HEK293 (cell line): Measurements from ENCODE around the gene IPCEF1.

Experiments
- CTCF ChIA-PET: fragments of 350-600 bp; formaldehyde crosslinking; extraction: SDS; loops from one replicate; lab custom pipeline; 2021; ENCODE audit warnings: antibody characterized with exemption; lab: Yijun Ruan, JAX
- POLR2A ChIA-PET: fragments of 300-600 bp; formaldehyde crosslinking; extraction: SDS; loops from one replicate; lab custom pipeline; 2020; ENCODE audit warnings: antibody characterized with exemption, inconsistent platforms; lab: Yijun Ruan, JAX
- H3K27ac ChIP-seq: fragments of 200-500 bp; sonication (Bioruptor generic); 2 replicates; pipeline ENCODE4 v1.5.1; 2014; ENCODE audit warnings: low read depth, low read length, control low read depth, inconsistent platforms; ENCODE audit errors: extremely low read depth
- H3K36me3 ChIP-seq, 2 experiments: fragments of 200-500 bp in 1 of 2; sonication (Bioruptor generic) in 1 of 2; 1 replicate in 1 of 2; 2 replicates in 1 of 2; pipeline ENCODE4 v1.5.1; 2014 to 2017; ENCODE audit warnings: inconsistent platforms in 2 of 2, low read length in 2 of 2; ENCODE audit not compliant: control insufficient read depth in 2 of 2, insufficient read depth in 1 of 2
- H3K4me1 ChIP-seq: fragments of 200-500 bp; sonication (Bioruptor generic); 2 replicates; pipeline ENCODE4 v1.5.1; 2014; ENCODE audit warnings: mild to moderate bottlenecking, low read length, inconsistent platforms; ENCODE audit not compliant: control insufficient read depth, insufficient read depth
- H3K4me3 ChIP-seq: 2 replicates; pipeline ENCODE4 v1.5.1; 2011; ENCODE audit warnings: low read depth, mild to moderate bottlenecking, control low read depth, low read length, moderate library complexity
- H3K9me3 ChIP-seq: fragments of 200-500 bp; sonication (Bioruptor generic); 2 replicates; pipeline ENCODE4 v1.5.1; 2014; ENCODE audit warnings: low read depth, low read length, inconsistent platforms; ENCODE audit not compliant: control insufficient read depth, insufficient read depth
- CTCF ChIP-seq: fragments of 450-650 bp; formaldehyde crosslinking; IDR thresholded peaks from 2 replicates; pipeline ENCODE4 v1.5.1; 2016; ENCODE audit warnings: missing biosample characterization, missing genetic modification characterization
- MYNN ChIP-seq: fragments of 450-650 bp; formaldehyde crosslinking; IDR thresholded peaks from 2 replicates; pipeline ENCODE4 v1.5.1; 2016; ENCODE audit warnings: missing biosample characterization, missing genetic modification characterization, borderline replicate concordance
- PRDM4 ChIP-seq: fragments of 450-650 bp; formaldehyde crosslinking; IDR thresholded peaks from 2 replicates; pipeline ENCODE4 v1.5.1; 2017; ENCODE audit warnings: missing biosample characterization, missing genetic modification characterization
- REPIN1 ChIP-seq: fragments of 450-650 bp; formaldehyde crosslinking; IDR thresholded peaks from 2 replicates; pipeline ENCODE4 v1.5.1; 2017; ENCODE audit warnings: missing biosample characterization, missing genetic modification characterization, low read depth
- WT1 ChIP-seq: fragments of 450-650 bp; formaldehyde crosslinking; IDR thresholded peaks from 2 replicates; pipeline ENCODE4 v1.5.1; 2016; ENCODE audit warnings: missing biosample characterization, missing genetic modification characterization
- ZBTB44 ChIP-seq: fragments of 450-650 bp; IDR thresholded peaks from 2 replicates; pipeline ENCODE4 v1.5.1; 2018; ENCODE audit warnings: missing biosample characterization, mild to moderate bottlenecking, missing genetic modification characterization
- ZNF155 ChIP-seq: fragments of 450-650 bp; formaldehyde crosslinking; IDR thresholded peaks from 2 replicates; pipeline ENCODE4 v1.5.1; 2016; ENCODE audit warnings: missing biosample characterization, missing genetic modification characterization
- ZNF239 ChIP-seq: fragments of 450-650 bp; formaldehyde crosslinking; IDR thresholded peaks from 2 replicates; pipeline ENCODE4 v1.5.1; 2016; ENCODE audit warnings: missing biosample characterization, missing genetic modification characterization
- ZNF302 ChIP-seq: fragments of 450-650 bp; formaldehyde crosslinking; IDR thresholded peaks from 2 replicates; pipeline ENCODE4 v1.5.1; 2016; ENCODE audit warnings: missing biosample characterization, missing genetic modification characterization, low read depth
- ZNF335 ChIP-seq: fragments of 450-650 bp; formaldehyde crosslinking; conservative IDR thresholded peaks from 2 replicates; pipeline ENCODE4 v1.5.1; 2016; ENCODE audit warnings: missing biosample characterization, missing genetic modification characterization
- ZNF341 ChIP-seq: fragments of 450-650 bp; formaldehyde crosslinking; IDR thresholded peaks from 2 replicates; pipeline ENCODE4; 2016; ENCODE audit warnings: low read depth, missing biosample characterization, missing genetic modification characterization
- ZNF366 ChIP-seq: fragments of 450-650 bp; formaldehyde crosslinking; conservative IDR thresholded peaks from 2 replicates; pipeline ENCODE4 v1.5.1; 2016; ENCODE audit warnings: missing biosample characterization, missing genetic modification characterization
- ZNF404 ChIP-seq: fragments of 450-650 bp; formaldehyde crosslinking; IDR thresholded peaks from 2 replicates; pipeline ENCODE4 v1.5.1; 2017; ENCODE audit warnings: missing biosample characterization, missing genetic modification characterization
- ZNF423 ChIP-seq: fragments of 450-650 bp; formaldehyde crosslinking; IDR thresholded peaks from 2 replicates; pipeline ENCODE4 v1.5.1; 2016; ENCODE audit warnings: missing biosample characterization, missing genetic modification characterization
- ZNF623 ChIP-seq: fragments of 450-650 bp; formaldehyde crosslinking; IDR thresholded peaks from 2 replicates; pipeline ENCODE4 v1.5.1; 2016; ENCODE audit warnings: missing biosample characterization, missing genetic modification characterization
- ZNF624 ChIP-seq: fragments of 450-650 bp; formaldehyde crosslinking; IDR thresholded peaks from 2 replicates; pipeline ENCODE4 v1.5.1; 2017; ENCODE audit warnings: missing biosample characterization, missing genetic modification characterization
- ZNF747 ChIP-seq: fragments of 450-650 bp; formaldehyde crosslinking; IDR thresholded peaks from 2 replicates; pipeline ENCODE4 v1.5.1; 2016; ENCODE audit warnings: missing biosample characterization, missing genetic modification characterization
- ZNF768 ChIP-seq: fragments of 450-650 bp; formaldehyde crosslinking; IDR thresholded peaks from 2 replicates; pipeline ENCODE4 v1.5.1; 2018; ENCODE audit warnings: missing biosample characterization, mild to moderate bottlenecking, missing genetic modification characterization
- ZSCAN23 ChIP-seq: fragments of 450-650 bp; formaldehyde crosslinking; IDR thresholded peaks from 2 replicates; pipeline ENCODE4 v1.5.1; 2016; ENCODE audit warnings: missing biosample characterization, missing genetic modification characterization
- TF ChIP-seq, protein P1 (sequence below): fragments of 450-650 bp; formaldehyde crosslinking; conservative IDR thresholded peaks from 2 replicates; pipeline ENCODE4 v1.5.1; 2016; ENCODE audit warnings: low read depth, missing biosample characterization, missing genetic modification characterization
- TF ChIP-seq, protein P2 (sequence below): fragments of 450-650 bp; formaldehyde crosslinking; IDR thresholded peaks from 2 replicates; pipeline ENCODE4 v1.5.1; 2017; ENCODE audit warnings: missing biosample characterization, missing genetic modification characterization

IPCEF1 gene, protein sequence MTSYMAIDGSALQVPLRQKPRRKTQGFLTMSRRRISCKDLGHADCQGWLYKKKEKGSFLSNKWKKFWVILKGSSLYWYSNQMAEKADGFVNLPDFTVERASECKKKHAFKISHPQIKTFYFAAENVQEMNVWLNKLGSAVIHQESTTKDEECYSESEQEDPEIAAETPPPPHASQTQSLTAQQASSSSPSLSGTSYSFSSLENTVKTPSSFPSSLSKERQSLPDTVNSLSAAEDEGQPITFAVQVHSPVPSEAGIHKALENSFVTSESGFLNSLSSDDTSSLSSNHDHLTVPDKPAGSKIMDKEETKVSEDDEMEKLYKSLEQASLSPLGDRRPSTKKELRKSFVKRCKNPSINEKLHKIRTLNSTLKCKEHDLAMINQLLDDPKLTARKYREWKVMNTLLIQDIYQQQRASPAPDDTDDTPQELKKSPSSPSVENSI

GRCh38 chr6:154356690-154357089, at the start of gene IPCEF1:
IPCEF1 (minus strand) TSS chr6:154356803; CDS start chr6:154265947, 90,856 bp downstream.
- POLR2A ChIA-PET, result no interaction called here
- Histone ChIP-seq H3K36me3 (no peaks in the 10 kb centered on the region; a peak in 1 of 3 replicates), H3K9me3 (no peaks in the 10 kb centered on the region)
- TF ChIP-seq ZNF239 (tag by site-specific recombination) (no peak), ZNF341 (no peak), ZNF747 (tag by site-specific recombination) (no peak), ZNF404 (tag by site-specific recombination) (no peak), ZNF335 (tag by site-specific recombination) (no peak), REPIN1 (tag by site-specific recombination) (no peak), CTCF (tag by site-specific recombination) (no peak)
- TF ChIP-seq, all 188 proteins: peak for 0
- CTCF ChIA-PET, result interaction anchor here (0.6 kb wide), 1 partner anchor 76 kb away, joined by 3 read pairs; no protein-coding TSS in a partner anchor
- no peaks in the 10 kb centered on the region for H3K4me1 ChIP-seq
- no peak within 1 kb of the TSS for H3K27ac ChIP-seq
- H3K4me3 ChIP-seq, result no peak within 1 kb of the TSS

- no peak overlapping the region for H3K4me3 ChIP-seq
- H3K36me3 ChIP-seq, result peaks cover 6 to 33% of the 10 kb centered on the region in 2 experiments; a peak in 2 of 3 replicates
- ChIA-PET POLR2A (no interaction called here), CTCF (interaction anchor here (0.6 to 1.2 kb wide), 3 partner anchors 14 to 1935 kb away, joined by 3 read pairs; no protein-coding TSS in a partner anchor)
- TF ChIP-seq ZNF624 (tag by site-specific recombination) (no peak), PRDM4 (tag by site-specific recombination) (no peak), ZNF423 (tag by site-specific recombination) (no peak), ZSCAN23 (tag by site-specific recombination) (no peak), MYNN (tag by site-specific recombination) (no peak), ZNF768 (no peak), ZNF623 (no peak), ZBTB44 (tag by site-specific recombination) (no peak), ZNF302 (no peak), WT1 (tag by site-specific recombination) (no peak), ZNF366 (tag by site-specific recombination) (no peak), ZNF155 (tag by site-specific recombination) (no peak)
- TF ChIP-seq, protein P1, sequence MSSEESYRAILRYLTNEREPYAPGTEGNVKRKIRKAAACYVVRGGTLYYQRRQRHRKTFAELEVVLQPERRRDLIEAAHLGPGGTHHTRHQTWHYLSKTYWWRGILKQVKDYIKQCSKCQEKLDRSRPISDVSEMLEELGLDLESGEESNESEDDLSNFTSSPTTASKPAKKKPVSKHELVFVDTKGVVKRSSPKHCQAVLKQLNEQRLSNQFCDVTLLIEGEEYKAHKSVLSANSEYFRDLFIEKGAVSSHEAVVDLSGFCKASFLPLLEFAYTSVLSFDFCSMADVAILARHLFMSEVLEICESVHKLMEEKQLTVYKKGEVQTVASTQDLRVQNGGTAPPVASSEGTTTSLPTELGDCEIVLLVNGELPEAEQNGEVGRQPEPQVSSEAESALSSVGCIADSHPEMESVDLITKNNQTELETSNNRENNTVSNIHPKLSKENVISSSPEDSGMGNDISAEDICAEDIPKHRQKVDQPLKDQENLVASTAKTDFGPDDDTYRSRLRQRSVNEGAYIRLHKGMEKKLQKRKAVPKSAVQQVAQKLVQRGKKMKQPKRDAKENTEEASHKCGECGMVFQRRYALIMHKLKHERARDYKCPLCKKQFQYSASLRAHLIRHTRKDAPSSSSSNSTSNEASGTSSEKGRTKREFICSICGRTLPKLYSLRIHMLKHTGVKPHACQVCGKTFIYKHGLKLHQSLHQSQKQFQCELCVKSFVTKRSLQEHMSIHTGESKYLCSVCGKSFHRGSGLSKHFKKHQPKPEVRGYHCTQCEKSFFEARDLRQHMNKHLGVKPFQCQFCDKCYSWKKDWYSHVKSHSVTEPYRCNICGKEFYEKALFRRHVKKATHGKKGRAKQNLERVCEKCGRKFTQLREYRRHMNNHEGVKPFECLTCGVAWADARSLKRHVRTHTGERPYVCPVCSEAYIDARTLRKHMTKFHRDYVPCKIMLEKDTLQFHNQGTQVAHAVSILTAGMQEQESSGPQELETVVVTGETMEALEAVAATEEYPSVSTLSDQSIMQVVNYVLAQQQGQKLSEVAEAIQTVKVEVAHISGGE, result no peak
- TF ChIP-seq, protein P2, sequence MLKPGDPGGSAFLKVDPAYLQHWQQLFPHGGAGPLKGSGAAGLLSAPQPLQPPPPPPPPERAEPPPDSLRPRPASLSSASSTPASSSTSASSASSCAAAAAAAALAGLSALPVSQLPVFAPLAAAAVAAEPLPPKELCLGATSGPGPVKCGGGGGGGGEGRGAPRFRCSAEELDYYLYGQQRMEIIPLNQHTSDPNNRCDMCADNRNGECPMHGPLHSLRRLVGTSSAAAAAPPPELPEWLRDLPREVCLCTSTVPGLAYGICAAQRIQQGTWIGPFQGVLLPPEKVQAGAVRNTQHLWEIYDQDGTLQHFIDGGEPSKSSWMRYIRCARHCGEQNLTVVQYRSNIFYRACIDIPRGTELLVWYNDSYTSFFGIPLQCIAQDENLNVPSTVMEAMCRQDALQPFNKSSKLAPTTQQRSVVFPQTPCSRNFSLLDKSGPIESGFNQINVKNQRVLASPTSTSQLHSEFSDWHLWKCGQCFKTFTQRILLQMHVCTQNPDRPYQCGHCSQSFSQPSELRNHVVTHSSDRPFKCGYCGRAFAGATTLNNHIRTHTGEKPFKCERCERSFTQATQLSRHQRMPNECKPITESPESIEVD (tag by site-specific recombination), result no peak
- no peaks in the 10 kb centered on the region for H3K9me3 ChIP-seq
- H3K4me1 ChIP-seq, result peaks cover 10% of the 10 kb centered on the region
- H3K27ac ChIP-seq, result no peak overlapping the region
Observed at GRCh38 chr6:154406301-154406700, 49.7 kb upstream of the IPCEF1 start.
